Renal cortex interstitium (tissue), 15 donors: Measurements from ENCODE around the gene SPECC1L. TPM values are rescaled to one million over a fixed set of nuclear protein-coding genes. Genes with fewer than 3 reads are reported as not detected.
"Not testable (repeated sequence)": the region's sequence is repeated elsewhere in the genome, so short reads cannot be mapped to it uniquely, and the experiment has no call there.

Experiments
- DNase-seq, 11 donors: peaks; one replicate each; pipeline ENCODE4 v3.0.0-alpha.2; 2013; ENCODE audit warnings: low read depth in 9 of 11, low spot score in 4 of 11; ENCODE audit errors: extremely low read depth in 1 of 11
- long read RNA-seq, 16 experiments: transcript quantifications; one replicate each; lab custom pipeline, GENCODE V29; 2026
- polyA plus RNA-seq, 3 donors: library from polyadenylated mRNA; unstranded; fragments of 120-200 nt; gene quantifications; one replicate each; pipeline ENCODE4 v1.2.1, GENCODE V29; 2013; ENCODE audit not compliant: insufficient read length in 3 of 3

Gene SPECC1L, protein sequence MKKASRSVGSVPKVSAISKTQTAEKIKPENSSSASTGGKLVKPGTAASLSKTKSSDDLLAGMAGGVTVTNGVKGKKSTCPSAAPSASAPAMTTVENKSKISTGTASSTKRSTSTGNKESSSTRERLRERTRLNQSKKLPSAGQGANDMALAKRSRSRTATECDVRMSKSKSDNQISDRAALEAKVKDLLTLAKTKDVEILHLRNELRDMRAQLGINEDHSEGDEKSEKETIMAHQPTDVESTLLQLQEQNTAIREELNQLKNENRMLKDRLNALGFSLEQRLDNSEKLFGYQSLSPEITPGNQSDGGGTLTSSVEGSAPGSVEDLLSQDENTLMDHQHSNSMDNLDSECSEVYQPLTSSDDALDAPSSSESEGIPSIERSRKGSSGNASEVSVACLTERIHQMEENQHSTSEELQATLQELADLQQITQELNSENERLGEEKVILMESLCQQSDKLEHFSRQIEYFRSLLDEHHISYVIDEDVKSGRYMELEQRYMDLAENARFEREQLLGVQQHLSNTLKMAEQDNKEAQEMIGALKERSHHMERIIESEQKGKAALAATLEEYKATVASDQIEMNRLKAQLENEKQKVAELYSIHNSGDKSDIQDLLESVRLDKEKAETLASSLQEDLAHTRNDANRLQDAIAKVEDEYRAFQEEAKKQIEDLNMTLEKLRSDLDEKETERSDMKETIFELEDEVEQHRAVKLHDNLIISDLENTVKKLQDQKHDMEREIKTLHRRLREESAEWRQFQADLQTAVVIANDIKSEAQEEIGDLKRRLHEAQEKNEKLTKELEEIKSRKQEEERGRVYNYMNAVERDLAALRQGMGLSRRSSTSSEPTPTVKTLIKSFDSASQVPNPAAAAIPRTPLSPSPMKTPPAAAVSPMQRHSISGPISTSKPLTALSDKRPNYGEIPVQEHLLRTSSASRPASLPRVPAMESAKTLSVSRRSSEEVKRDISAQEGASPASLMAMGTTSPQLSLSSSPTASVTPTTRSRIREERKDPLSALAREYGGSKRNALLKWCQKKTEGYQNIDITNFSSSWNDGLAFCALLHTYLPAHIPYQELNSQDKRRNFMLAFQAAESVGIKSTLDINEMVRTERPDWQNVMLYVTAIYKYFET
- polyA plus RNA-seq, result 10 to 100 TPM; 44.5 to 53.2 (median 51.3) TPM
- long read RNA-seq, donor 1, full-length matches to known transcripts, result 5 of 5 reads
- long read RNA-seq, donor 1, partial matches to known transcripts, result 0 of 5 reads
- long read RNA-seq, donor 1, other reads (novel, unspliced or antisense), result 0 of 5 reads
- long read RNA-seq, donor 2, partial matches to known transcripts, result 5 of 7 reads
- long read RNA-seq, donor 2, other reads (novel, unspliced or antisense), result 0 of 7 reads
- long read RNA-seq, donor 3, full-length matches to known transcripts, result 3 of 3 reads
- long read RNA-seq, donor 3, partial matches to known transcripts, result 0 of 3 reads
- long read RNA-seq, donor 3, other reads (novel, unspliced or antisense), result 0 of 3 reads
- long read RNA-seq, donor 4, result 0 reads
- long read RNA-seq, donor 5, full-length matches to known transcripts, result 6 of 15 reads
- long read RNA-seq, donor 5, partial matches to known transcripts, result 9 of 15 reads
- long read RNA-seq, donor 5, other reads (novel, unspliced or antisense), result 0 of 15 reads
- long read RNA-seq, donor 6, partial matches to known transcripts, result 0 of 3 reads
- long read RNA-seq, donor 6, other reads (novel, unspliced or antisense), result 0 of 3 reads
- long read RNA-seq, donor 7, full-length matches to known transcripts, result 3 of 3 reads
- long read RNA-seq, donor 7, partial matches to known transcripts, result 0 of 3 reads
- long read RNA-seq, donor 7, other reads (novel, unspliced or antisense), result 0 of 3 reads
- long read RNA-seq, donor 8, full-length matches to known transcripts, result 1 of 7 reads
- long read RNA-seq, donor 8, partial matches to known transcripts, result 6 of 7 reads
- long read RNA-seq, donor 8, other reads (novel, unspliced or antisense), result 0 of 7 reads
- long read RNA-seq, donor 9, result 0 reads
- long read RNA-seq, donor 10, full-length matches to known transcripts, result 6 of 11 reads
- long read RNA-seq, donor 10, partial matches to known transcripts, result 5 of 11 reads
- long read RNA-seq, donor 10, other reads (novel, unspliced or antisense), result 0 of 11 reads
- long read RNA-seq, donor 11, full-length matches to known transcripts, result 4 of 4 reads
- long read RNA-seq, donor 11, partial matches to known transcripts, result 0 of 4 reads
- long read RNA-seq, donor 11, other reads (novel, unspliced or antisense), result 0 of 4 reads
- long read RNA-seq, donor 12, full-length matches to known transcripts, result 2 of 2 reads
- long read RNA-seq, donor 12, partial matches to known transcripts, result 0 of 2 reads
- long read RNA-seq, donor 12, other reads (novel, unspliced or antisense), result 0 of 2 reads
- long read RNA-seq, donor 13, full-length matches to known transcripts, result 1 of 45 reads
- long read RNA-seq, donor 13, partial matches to known transcripts, result 44 of 45 reads
- long read RNA-seq, donor 13, other reads (novel, unspliced or antisense), result 0 of 45 reads
- long read RNA-seq, donor 14, partial matches to known transcripts, result 0 of 2 reads
- long read RNA-seq, donor 14, other reads (novel, unspliced or antisense), result 0 of 2 reads
- long read RNA-seq, donor 15, full-length matches to known transcripts, result 1 of 1 reads
- long read RNA-seq, donor 15, partial matches to known transcripts, result 0 of 1 reads
- long read RNA-seq, donor 15, other reads (novel, unspliced or antisense), result 0 of 1 reads
- long read RNA-seq, donor 16, full-length matches to known transcripts, result 7 of 20 reads
- long read RNA-seq, donor 16, partial matches to known transcripts, result 13 of 20 reads
- long read RNA-seq, donor 16, other reads (novel, unspliced or antisense), result 0 of 20 reads

DNA sequence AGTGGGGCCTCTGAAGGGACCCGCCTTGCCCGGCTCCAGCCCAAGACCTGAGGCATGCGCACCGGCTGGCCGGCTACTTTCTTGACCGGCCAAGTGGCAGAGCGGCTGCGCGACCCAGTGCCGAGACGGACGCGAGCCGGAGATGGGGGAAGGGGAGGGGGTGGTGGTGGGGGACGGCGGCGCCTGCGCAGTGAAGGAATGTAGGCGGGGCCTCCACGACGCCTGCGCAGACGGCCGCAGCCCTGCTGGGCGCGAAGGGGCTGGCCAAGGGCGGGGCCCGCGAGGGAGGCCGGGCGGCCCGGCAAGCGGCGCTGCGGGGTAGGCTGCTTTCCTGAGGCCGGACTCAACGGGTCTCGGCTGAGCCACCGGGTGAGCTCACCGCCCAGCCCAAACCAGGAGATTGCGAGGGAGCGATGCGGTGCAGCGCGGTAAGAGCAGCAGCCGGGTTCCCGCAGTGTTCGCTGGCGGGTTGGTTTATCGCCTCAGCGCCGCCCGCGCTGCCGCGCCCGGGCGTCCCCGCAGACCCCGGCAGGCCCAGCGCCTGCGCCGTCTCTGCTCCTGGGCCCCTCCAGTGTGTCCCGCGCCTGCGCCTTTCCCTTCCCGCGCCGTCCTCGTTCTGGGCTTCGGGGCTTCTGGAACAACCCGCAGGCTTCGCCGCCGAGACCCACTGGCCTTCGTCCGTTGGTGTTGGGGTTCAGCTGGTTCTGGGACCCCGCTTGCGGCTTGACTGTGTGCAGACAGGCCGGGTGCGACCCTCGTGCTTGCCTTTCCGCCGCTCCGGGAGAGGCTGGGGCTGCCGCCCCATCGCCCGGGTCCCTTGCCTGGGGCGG lies at the start of gene SPECC1L:
Gene SPECC1L, plus strand, starts transcription at position 276 of the 830 bp plus-strand sequence. CDS start 31,401 bp downstream, outside the sequence.
- peak; percentile 82 to 92 (median 90) for DNase-seq

DNA sequence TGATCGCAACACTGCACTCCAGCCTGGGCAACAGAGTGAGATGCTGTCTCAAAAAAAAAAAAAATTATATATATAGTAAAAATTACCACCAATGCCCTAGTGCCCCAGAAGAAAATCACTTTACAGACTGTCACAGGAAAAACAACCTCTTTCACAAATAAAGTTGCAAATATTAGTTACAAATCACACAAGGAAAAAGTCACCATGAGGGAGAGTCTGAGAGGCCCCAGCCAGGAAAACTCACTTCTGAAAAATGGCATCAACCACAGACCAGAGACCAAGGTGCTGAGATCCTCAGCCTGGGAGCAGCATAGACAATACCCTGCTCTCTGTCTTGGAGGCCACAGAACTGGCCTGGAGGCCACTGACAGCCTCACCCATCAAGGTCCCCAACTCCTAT lies 46.2 kb upstream of the SPECC1L start:
- no peak for DNase-seq

DNA sequence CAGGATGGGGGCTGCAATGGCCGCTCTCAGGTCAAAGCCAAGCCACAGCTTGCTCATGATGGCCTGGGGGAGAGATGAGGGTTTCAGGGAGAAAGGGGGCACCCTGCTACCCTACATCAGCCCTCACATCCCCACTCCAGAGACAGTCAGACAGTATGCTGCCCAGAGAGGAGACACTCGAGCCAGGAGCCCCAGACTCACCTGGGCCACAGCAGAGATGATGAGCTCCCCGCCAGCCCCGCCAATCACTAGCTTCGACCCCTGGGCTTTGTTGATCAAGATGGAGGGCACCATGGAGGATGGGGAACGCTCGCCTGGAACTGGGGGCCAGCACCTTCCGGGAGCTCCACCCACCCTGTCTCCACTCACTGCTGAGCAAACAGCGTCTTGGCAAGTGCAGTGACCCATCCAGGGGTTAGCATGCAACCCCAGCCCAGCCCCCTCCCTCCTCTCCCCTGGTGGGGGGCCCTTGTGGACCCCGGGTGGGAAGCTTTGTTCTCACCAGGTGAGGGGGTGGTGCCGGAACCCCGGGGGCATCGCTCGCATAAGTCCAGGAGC lies 45.5 kb upstream of the SPECC1L start:
- DNase-seq, result no peak

DNA sequence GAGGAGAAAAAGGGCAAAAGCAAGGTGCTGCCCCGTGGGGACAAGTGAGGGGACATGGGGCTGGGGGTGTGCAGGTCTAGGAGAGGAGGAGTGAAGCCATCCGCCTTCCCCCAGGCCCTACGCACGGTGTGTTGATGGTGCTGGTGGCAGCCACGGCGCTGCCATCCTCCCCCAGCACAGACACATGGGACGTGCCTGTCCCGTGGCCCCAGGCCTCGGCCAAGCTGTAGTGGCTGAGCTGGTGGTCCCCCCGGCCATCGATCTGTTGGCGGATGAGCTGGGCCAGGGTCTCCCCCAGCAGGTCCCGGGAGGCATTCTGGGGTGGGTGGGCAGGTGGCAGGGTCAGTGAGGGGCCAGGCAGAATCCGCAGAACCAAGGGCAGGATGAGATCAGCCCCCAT lies 44.7 kb upstream of the SPECC1L start:
- no peak for DNase-seq

DNA sequence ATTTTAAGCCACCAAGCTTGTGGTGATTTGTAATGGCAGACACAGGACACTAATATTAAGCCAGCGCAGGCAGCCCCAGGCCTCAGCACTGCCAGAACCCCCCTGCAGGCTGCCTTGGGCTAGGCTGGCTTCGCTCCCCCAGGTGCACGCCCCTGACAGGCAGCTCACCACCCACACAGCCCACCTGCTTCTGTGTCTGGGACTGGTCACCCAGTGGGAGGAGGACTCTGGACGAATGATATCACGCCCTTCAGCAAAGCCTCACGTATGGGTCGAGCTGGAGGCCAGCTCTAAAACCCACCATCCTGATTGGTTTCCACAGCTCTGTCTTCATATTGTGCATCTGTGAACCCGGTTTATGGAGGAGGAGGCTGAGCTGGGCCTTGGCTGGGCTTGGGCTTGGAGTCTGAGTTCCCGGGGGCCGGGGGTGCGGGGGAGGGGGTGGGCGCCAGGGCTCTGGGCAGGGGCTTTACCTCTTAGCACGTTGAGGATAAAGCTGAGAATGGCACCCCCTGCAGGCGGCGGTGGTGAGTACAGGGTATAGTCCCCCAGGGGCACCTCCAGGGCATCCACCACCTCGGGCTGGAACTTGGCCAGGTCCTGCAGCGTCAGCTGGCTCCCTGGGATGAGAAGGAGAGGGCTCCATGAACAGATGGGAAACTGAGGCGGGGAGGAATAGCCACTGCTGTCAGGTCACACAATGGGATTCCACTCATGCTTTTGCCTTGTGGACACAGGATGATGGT lies 39.5 kb upstream of the SPECC1L start:
- DNase-seq, result no peak

DNA sequence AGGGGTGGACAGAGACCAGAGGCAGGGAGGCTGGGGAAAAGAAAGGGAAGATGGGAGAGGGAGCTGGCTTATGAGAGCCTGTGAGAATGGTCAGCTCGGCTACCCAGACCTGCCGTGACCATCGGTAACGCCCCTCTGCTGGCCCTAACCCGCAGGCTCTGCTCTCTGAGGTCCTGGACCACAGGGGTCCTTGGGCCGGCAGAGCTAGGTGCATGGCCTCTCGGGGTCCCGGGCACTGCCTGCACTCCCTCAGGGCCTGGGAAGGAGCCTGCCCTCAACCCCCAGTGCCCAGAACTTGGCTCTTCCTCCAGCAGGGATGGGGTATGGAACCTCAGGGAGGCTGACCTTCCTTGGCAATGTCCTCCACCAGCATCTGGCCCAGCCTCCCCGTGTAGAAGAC lies 38.9 kb upstream of the SPECC1L start:
- no peak for DNase-seq

DNA sequence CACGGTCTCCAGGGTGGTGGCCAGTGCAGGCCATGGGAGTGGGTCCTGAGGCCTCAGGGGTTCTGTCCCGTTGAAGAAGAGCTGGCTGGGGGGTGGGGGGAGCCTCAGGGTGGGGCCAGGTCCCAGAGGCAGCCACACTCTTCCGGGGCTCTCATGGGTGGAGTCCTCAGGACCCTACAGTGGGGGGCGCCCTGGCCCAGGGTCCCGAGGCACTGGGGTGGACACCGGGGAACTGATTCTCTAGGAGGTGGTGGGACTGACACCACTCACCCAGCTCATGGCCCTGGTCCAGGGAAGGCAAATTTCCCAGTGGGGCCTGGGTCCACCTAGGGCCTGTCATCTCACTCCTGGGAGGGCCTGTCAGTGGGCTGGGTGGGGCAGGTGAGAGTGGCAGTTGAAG lies 38.5 kb upstream of the SPECC1L start:
- no peak for DNase-seq

DNA sequence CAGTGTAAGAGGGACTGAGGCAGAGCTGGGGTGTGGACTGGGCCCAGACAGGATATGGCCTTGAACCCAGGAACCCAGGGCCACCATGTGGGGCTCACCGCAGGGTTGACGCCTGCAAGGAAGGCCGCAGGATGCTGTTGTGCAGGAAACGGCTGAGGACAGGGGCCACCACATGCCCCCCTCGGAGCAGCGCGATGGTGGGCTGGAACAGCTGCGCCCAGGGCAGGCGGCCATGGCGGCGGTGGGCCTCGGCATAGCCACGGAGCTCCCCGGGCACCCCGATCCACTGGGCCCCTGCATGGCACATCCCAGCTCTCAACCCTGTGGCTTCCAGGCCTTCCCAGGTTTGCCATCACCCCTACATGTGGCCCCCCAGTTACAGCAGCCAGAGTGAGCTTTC lies 37.9 kb upstream of the SPECC1L start:
- DNase-seq, result no peak

DNA sequence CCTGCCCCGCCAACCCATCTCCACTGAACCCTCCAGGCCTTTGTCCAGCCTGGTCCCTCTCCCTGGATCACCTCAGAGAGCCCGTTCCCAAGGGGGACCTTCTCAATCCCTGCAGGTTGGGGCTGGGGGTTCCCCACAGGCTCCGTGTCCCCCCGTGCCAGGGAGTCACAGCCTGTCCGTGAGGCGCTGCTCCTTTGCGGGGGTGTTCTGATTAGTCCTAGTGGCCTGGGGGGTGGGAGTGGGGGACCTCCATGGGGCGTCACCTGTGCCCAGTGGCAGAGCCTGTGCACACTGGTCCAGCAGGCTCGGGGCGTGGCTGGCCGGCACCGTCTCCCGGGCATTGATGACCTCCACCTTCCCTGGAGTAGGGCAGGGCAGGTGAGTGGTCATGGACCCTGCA lies 37.4 kb upstream of the SPECC1L start:
- no peak for DNase-seq

DNA sequence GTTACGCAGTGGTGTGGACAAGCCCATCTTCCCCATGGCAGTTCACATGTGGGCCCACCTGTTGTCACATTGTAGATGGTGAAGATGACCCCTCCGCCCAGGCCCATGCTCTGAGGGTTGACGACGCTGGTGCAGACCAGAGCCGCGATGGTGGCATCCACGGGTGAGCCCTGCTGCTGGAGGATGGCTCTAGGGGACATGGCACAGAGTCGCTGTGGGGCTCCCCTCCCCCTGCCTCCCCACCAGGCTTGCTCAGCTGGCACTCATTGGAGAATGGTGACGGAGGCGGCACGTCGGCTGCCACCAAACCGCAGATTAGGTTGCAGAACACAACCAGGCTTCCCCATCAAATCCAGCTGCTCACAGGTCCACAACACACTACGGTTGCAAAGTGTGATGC lies 36.8 kb upstream of the SPECC1L start:
- no peak for DNase-seq

DNA sequence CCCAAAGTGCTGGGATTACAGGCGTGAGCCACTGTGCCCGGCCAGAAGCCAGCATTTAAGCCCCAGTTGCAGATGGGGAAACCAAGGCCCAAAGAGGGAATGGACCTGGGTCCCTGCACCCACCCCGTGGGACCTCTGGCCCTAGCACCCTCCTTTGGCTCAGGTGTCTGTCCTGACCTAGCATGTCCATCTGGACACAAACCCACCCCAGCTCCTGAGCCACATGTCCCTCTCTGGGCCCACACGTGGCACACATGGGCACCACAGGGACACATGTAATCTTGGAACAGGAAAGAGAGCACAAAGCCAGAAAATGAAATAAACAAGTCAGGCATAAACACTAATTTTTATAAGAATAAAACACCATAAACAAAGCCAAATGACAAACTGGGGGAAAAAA lies 35.3 kb upstream of the SPECC1L start:
- no peak for DNase-seq

DNA sequence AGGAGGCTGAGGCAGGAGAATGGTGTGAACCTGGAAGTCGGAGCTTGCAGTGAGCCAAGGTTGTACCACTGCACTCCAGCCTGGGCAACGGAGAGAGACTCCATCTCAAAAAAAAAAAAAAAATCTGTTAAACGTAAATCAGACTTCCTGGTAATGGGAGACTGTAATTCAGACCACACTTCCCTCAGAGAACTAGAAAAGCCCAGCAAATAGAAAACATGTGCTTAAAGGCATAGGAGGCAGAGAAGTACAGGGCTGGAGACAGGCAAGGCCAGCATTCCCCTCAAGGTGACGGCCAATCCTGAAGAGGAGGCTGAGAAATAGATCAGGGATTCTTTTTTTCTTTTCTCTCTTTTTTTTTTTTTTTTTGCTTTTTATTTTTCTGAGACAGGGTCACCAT lies 34.0 kb upstream of the SPECC1L start:
- no peak for DNase-seq

DNA sequence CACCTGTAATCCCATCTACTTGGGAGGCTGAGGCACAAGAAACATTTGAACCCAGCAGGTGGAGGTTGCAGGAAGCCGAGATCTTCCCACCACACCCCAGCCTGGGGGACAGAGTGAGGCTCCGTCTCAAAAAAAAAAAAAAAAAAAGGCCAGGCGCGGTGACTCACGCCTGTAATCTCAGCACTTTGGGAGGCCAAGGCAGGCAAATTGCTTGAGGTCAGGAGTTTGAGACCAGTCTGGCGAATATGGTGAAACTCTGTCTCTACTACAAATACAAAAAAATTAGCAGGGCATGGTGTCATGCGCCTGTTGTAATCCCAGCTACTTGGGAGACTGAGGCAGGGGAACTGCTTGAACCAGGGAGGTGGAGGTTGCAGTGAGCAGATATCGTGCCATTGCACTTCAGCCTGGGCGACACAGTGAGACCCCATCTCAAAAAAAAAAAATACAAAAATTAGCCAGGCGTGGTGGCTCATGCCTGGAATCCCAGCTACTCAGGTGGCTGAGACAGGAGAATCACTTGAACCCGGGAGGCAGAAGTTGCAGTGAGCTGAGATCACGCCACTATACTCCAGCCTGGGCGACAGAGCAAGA lies 32.4 kb upstream of the SPECC1L start:
- not testable (repeated sequence) for DNase-seq

DNA sequence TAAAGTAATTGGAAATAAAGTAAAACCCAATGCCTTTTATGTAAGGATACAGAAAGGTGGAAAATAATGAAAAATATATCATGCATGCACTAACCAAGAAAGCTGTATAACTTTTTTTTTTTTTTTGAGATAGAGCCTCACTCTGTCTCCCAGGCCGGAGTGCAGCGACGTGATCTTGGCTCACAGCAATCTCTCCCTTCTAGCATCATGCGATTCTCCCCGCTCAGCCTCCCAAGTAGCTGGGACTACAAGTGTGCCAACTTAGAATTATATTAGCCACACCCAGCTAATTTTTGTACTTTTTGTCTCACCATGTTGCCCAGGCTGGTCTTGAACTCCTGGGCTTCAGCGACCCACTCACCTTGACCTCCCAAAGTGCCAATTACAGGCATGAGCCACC lies 30.2 kb upstream of the SPECC1L start:
- DNase-seq, result no peak
